ENCODE measurements around the gene TM7SF3. TPM values are rescaled to one million over a fixed set of nuclear protein-coding genes. Genes with fewer than 3 reads are reported as not detected.
"Not testable (repeated sequence)": the region's sequence is repeated elsewhere in the genome, so short reads cannot be mapped to it uniquely, and the experiment has no call there.

Gene TM7SF3, protein sequence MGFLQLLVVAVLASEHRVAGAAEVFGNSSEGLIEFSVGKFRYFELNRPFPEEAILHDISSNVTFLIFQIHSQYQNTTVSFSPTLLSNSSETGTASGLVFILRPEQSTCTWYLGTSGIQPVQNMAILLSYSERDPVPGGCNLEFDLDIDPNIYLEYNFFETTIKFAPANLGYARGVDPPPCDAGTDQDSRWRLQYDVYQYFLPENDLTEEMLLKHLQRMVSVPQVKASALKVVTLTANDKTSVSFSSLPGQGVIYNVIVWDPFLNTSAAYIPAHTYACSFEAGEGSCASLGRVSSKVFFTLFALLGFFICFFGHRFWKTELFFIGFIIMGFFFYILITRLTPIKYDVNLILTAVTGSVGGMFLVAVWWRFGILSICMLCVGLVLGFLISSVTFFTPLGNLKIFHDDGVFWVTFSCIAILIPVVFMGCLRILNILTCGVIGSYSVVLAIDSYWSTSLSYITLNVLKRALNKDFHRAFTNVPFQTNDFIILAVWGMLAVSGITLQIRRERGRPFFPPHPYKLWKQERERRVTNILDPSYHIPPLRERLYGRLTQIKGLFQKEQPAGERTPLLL
- total RNA-seq: 19.7 TPM
- long read RNA-seq, transcript TM7SF3-201 (12 exons, 2,709 nt): major isoform, 31 of 48 reads
- long read RNA-seq, partial matches to known transcripts: 3 of 48 reads
- long read RNA-seq, other reads (novel, unspliced or antisense): 14 of 48 reads

GRCh38 chr12:27014085-27014858 is at the start of gene TM7SF3:
TSS of gene TM7SF3 (minus strand) at chr12:27014384. CDS start at chr12:27014168, 216 bp downstream.
- DNase-seq (peak; percentile 96), ATAC-seq (ENCODE audit: poor library complexity) (peak; percentile 98)
- intact Hi-C loops (cut with DNase I): loop anchor here (5.0 kb wide), 1 partner anchor 77 kb away; the partner anchor contains the start of genes FGFR1OP2 and INTS13

- intact Hi-C loops (cut with DNase I): no loop called here
- no peak for DNase-seq
Measured at GRCh38 chr12:27063250-27063851, 49.2 kb upstream of the TM7SF3 start.

DNA sequence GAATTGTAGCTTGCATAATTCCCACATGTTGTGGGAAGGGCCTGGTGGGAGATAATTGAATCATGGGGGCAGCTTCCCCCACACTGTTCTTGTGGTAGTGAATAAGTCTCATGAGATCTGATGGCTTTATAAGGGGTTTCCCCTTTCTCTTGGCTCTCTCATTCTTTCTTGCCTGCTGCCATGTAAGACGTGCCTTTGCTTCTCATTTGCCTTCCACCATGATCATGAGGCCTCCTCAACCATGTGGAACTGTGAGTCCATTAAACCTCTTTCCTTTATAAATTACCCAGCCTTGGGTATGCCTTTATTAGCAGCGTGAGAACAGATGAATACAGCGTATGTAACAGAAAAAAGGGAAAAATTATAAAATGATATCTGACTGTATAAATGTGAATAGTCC is 47.1 kb upstream of the TM7SF3 start:
- DNase-seq: no peak
- intact Hi-C loops (cut with DNase I): no loop called here
- no peak for ATAC-seq (ENCODE audit: poor library complexity)

More at GRCh38 chr12:27063250-27063851, 49.2 kb upstream of the TM7SF3 start:
- ATAC-seq (ENCODE audit: poor library complexity): no peak

GRCh38 chr12:27060740-27061139 is 46.6 kb upstream of the TM7SF3 start:
- DNase-seq: no peak
- ATAC-seq (ENCODE audit: poor library complexity): no peak
- intact Hi-C loops (cut with DNase I): no loop called here

DNA sequence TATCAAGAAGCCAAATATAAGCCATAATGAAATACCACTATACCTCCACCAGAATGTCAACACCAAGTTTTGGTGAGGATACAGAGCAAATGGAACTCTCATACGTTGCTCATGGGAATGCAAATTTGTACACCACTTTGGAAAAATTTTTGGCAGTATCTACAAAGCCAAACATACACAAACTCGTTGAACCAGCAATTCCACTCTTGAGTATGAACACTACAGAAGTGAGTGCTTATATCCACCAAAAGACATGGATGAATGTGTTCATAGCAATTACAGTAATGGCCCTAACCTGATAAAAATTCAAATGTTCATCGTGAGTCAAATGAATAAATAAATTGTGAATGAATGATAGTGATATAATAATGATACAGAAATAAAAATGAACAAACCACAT is 43.4 kb upstream of the TM7SF3 start:
- intact Hi-C loops (cut with DNase I): no loop called here
- no peak for ATAC-seq (ENCODE audit: poor library complexity)
- DNase-seq: no peak

DNA sequence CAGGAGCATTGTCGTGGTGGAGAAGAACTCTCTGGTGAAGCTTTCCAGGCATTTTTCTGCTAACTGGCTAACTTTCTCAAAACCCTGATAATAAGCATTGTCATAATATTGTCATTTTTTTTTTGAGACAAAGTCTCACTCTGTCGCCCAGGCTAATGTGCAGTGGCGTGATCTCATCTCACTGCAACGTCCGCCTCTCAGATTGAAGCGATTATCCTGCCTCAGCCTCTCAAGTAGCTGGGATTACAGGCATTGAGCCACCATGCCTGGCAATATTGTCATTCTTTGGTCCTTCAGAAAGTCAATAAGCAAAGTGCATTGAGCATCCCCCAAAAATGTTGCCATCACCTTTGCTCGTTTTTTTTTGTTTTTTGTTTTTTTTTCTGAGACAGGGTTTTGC is 41.8 kb upstream of the TM7SF3 start:
- no peak for DNase-seq
- intact Hi-C loops (cut with DNase I): no loop called here
- ATAC-seq (ENCODE audit: poor library complexity): no peak

DNA sequence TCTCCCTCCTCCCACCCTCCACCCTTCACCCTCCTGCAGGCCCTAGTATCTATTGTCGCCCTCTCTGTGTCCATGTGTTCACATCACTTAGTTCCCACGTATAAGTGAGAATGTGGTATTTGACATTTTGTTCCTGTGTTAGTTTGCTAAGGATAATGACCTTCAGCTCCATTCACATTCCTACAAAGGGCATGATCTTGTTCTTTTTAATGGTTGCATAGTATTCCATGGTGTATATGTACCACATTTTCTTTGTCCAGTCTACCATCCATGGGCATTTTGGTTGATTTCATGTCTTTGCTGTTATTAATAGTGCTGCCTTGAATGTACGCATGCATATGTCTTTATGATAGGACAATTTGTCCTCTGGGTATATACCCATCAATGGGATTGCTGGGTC is 38.6 kb upstream of the TM7SF3 start:
- DNase-seq: no peak
- intact Hi-C loops (cut with DNase I): no loop called here
- no peak for ATAC-seq (ENCODE audit: poor library complexity)

DNA sequence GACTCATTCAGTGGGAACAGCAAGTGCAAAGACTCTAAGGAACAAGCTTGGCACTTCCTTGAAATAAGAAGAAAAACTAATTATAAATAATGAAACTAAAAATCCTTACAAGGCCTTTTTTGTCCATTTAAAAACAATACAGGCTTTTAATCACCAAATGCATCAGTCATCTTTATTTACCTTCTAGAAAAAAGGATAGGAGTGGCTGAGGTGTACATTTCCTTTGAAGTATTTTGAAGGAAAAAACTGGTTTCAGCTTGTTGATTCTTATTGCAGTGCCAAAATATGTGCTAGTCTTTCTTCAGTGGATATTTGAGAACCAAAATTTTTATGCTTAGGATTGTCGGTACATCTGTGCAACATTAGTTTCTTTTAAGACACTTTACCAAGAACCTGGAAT is 38.0 kb upstream of the TM7SF3 start:
- ATAC-seq (ENCODE audit: poor library complexity) (no peak), DNase-seq (no peak)
- intact Hi-C loops (cut with DNase I): no loop called here

GRCh38 chr12:27048822-27049752 is 34.9 kb upstream of the TM7SF3 start:
- intact Hi-C loops (cut with DNase I): no loop called here

DNA sequence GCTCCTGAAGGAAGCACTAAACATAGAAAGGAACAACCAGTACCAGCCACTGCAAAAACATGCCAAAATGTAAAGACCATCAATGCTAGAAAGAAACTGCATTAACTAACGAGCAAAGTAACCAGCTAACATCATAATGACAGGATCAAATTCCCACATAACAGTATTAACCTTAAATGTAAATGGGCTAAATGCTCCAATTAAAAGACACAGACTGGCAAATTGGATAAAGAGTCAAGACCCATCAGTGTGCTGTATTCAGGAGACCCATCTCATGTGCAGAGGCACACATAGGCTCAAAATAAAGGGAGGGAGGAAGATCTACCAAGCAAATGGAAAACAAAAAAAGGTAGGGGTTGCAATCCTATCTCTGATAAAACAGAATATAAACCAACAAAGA is 27.8 kb upstream of the TM7SF3 start:
- DNase-seq; ATAC-seq (ENCODE audit: poor library complexity); intact Hi-C loops (cut with DNase I): not testable (repeated sequence)

More at GRCh38 chr12:27048822-27049752, 34.9 kb upstream of the TM7SF3 start:
- DNase-seq (no peak), ATAC-seq (ENCODE audit: poor library complexity) (no peak)

GRCh38 chr12:27040637-27041036 is 26.5 kb upstream of the TM7SF3 start:
- intact Hi-C loops (cut with DNase I); DNase-seq; ATAC-seq (ENCODE audit: poor library complexity): not testable (repeated sequence)

DNA sequence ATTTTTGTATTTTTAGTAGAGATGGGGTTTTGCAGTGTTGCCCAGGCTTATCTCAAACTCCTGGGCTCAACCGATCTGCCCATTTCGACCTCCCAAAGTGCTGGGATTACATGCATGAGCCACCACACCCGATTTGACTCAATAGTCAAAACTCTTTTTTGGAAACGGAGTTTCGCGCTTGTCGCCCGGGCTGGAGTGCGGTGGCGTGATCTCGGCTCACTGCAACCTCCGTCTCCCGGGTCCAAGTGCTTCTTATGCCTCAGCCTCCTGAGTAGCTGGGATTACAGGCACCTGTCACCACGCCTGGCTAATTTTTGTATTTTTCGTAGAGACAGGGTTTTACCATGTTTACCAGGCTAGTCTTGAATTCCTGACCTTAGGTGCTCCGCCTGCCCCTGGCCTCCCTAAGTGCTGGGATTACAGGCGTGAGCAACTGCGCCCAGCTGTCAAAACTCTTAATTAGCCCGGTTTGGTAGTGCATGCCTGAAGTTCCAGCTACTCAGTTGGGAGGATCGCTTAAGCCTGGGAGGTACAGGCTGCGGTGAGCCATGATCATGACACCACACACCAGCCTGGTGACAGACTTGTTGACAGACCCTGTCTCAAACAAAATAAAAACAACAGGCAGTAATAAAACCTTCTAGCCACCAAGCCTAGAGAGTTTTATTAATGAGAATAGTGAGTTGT is 20.6 kb upstream of the TM7SF3 start:
- DNase-seq (no peak), ATAC-seq (ENCODE audit: poor library complexity) (no peak)
- intact Hi-C loops (cut with DNase I): no loop called here

- ATAC-seq (ENCODE audit: poor library complexity) (no peak), DNase-seq (no peak)
- intact Hi-C loops (cut with DNase I): no loop called here
Measured at GRCh38 chr12:27032679-27033078, 18.5 kb upstream of the TM7SF3 start.

DNA sequence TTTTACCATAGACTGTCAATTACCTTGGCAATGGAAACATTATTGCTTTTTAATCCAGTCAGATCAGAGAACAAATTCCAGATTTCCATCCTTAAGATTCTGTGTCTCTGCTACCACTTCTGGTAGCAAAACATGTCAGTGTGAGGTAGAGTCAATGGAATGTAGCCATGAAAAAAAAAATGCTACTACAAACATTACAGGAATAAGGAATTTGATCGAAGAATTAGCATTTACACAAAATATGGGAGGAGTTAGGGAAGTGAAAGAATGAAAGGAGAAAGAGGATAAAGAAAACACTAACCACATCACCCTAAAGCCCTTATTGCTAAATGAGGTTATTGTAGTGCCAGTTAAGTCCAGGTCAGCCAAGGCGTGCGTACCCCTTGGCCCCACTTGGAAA is 17.3 kb upstream of the TM7SF3 start:
- no peak for ATAC-seq (ENCODE audit: poor library complexity)
- intact Hi-C loops (cut with DNase I): no loop called here
- no peak for DNase-seq

DNA sequence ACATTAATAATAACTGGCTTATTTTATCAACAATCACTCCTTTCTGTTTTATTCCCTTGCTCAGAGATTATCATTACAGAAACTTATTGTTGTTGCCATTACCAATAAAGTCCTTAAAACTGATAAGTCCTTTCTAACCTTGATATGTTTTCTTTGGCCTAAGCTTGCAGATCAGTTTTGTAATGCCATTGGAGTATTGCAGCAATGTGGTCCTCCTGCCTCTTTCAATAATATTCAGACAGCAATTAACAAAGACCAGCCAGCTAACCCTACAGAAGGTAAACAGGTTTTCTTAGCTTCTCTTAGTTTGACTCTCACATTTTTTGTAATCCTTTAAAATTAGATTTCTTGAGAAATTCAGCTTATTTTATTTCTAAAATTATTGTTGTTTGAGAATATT is 12.1 kb upstream of the TM7SF3 start:
- intact Hi-C loops (cut with DNase I): no loop called here
- no peak for DNase-seq
- no peak for ATAC-seq (ENCODE audit: poor library complexity)

DNA sequence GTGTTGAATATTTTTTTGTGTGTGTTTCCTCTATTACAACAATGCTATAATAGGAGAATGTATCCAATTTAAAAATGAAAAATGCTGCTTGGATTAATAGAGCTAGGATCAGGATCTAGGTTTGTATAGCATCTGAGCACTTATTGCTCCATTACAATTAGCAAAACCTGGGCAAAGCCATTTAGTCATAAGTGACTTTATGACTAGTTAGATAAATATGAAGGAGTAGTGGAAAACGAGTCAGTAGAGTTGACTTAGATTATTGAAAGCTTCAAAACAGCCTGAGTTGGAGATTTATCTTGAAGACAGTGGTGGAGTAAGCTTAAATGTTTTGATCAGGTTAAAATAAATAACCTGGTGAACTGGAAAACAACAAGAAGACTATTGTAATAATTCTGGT is 10.9 kb upstream of the TM7SF3 start:
- DNase-seq (no peak), ATAC-seq (ENCODE audit: poor library complexity) (no peak)
- intact Hi-C loops (cut with DNase I): no loop called here

DNA sequence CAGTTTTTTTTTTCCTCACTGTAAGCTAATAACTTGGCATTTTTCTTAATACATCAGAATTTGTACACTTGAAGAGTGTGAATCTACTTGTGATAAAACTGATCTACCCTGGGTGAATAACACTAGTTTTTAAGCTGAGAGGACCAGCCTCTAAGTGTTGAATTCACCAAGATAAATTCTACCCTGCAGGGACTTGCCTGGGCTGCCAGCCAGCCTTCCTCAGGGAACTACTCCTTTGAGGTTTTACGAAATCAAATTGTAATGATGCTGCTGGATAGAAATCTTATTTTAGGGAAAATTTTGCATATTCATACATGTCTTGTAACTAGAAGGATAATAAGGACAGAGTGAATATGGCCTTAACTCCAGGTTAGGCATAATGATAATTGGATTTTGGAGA is 10.1 kb upstream of the TM7SF3 start:
- DNase-seq: no peak
- intact Hi-C loops (cut with DNase I): loop anchor here (5.0 kb wide), 1 partner anchor 283 kb away; no protein-coding TSS in a partner anchor

More for the DNA sequence above, 10.1 kb upstream of the TM7SF3 start:
- no peak for ATAC-seq (ENCODE audit: poor library complexity)

All from Right ventricle myocardium superior (tissue), 1 donor.